ENCODE data around the gene ZNF8. TPM values are rescaled to one million over a fixed set of nuclear protein-coding genes. Genes with fewer than 3 reads are reported as not detected.
A peak's percentile ranks its signal among the peaks of the same experiment; 100 is the strongest.
"Not testable (repeated sequence)": the region's sequence is repeated elsewhere in the genome, so short reads cannot be mapped to it uniquely, and the experiment has no call there.

The ZNF8 gene
- total RNA-seq, 1 donor = 9.5 TPM

GRCh38 chr19:58305065-58305931 is 26.5 kb downstream of the ZNF8 start, which contains the start of gene ERVK3-1:
TSS of gene ERVK3-1 (plus strand) at chr19:58305377. CDS start at chr19:58312169, 6,792 bp downstream.
- peak; percentile 99 for DNase-seq (ENCODE audit: low read depth)
- peak within 1 kb of the TSS; percentile 97 for H3K4me3 ChIP-seq (ENCODE audit: low read depth, low read length)

GRCh38 chr19:58305932-58306323 is 27.2 kb downstream of the ZNF8 start:
- no peak for TF ChIP-seq CTCF (IDR thresholded peaks at IDR 0.05; ENCODE audit: insufficient read depth, low read depth, low read length)
- H3K4me3 ChIP-seq (ENCODE audit: low read depth, low read length) = peak overlapping the region; percentile 97
- peak; percentile 46 for DNase-seq (ENCODE audit: low read depth)

More at GRCh38 chr19:58305065-58305931, 26.5 kb downstream of the ZNF8 start, which contains the start of gene ERVK3-1:
- TF ChIP-seq CTCF (IDR thresholded peaks at IDR 0.05; ENCODE audit: insufficient read depth, low read depth, low read length) = no peak

GRCh38 chr19:58307736-58308135 is 29.0 kb downstream of the ZNF8 start:
- no peak for DNase-seq (ENCODE audit: low read depth)
- TF ChIP-seq CTCF (IDR thresholded peaks at IDR 0.05; ENCODE audit: insufficient read depth, low read depth, low read length) = no peak
- no peak overlapping the region for H3K4me3 ChIP-seq (ENCODE audit: low read depth, low read length)

- not testable (repeated sequence) for H3K4me3 ChIP-seq (ENCODE audit: low read depth, low read length)
- TF ChIP-seq CTCF (IDR thresholded peaks at IDR 0.05; ENCODE audit: insufficient read depth, low read depth, low read length) = peak; percentile 28
- DNase-seq (ENCODE audit: low read depth) = peak; percentile 24
Observed at GRCh38 chr19:58310685-58311084, 31.9 kb downstream of the ZNF8 start.

GRCh38 chr19:58311345-58311865 is 32.6 kb downstream of the ZNF8 start:
- TF ChIP-seq CTCF (IDR thresholded peaks at IDR 0.05; ENCODE audit: insufficient read depth, low read depth, low read length) = no peak
- no peak overlapping the region for H3K4me3 ChIP-seq (ENCODE audit: low read depth, low read length)
- DNase-seq (ENCODE audit: low read depth) = no peak

- TF ChIP-seq CTCF (IDR thresholded peaks at IDR 0.05; ENCODE audit: insufficient read depth, low read depth, low read length) = no peak
- no peak for DNase-seq (ENCODE audit: low read depth)
- H3K4me3 ChIP-seq (ENCODE audit: low read depth, low read length) = no peak overlapping the region
Observed at GRCh38 chr19:58315580-58315979, 36.8 kb downstream of the ZNF8 start.

All from fibroblast of villous mesenchyme (primary cell).